HG02759 (cell line): ENCODE data around the gene EME2.

ENCODE experiments used
- ATAC-seq: cut with Tn5 transposase; IDR thresholded peaks from one replicate; pipeline ENCODE4 v1.9.1; 2021; ENCODE audit warnings: mild to moderate bottlenecking, moderate library complexity; ENCODE audit not compliant: unreplicated experiment

EME2 gene

GRCh38 chr16:1817276-1817589, 44.6 kb downstream of the EME2 start:
- ATAC-seq, result no peak

- ATAC-seq, result no peak
Observed at GRCh38 chr16:1817716-1818115, 45.1 kb downstream of the EME2 start.

- no peak for ATAC-seq
Observed at GRCh38 chr16:1818204-1818872, 45.7 kb downstream of the EME2 start.

GRCh38 chr16:1818873-1819525, 46.4 kb downstream of the EME2 start:
- no peak for ATAC-seq

GRCh38 chr16:1819611-1820010, 47.0 kb downstream of the EME2 start:
- no peak for ATAC-seq

- ATAC-seq, result no peak
Observed at GRCh38 chr16:1820096-1820945, 47.7 kb downstream of the EME2 start.

GRCh38 chr16:1820946-1821290, 48.3 kb downstream of the EME2 start:
- ATAC-seq, result no peak

GRCh38 chr16:1821861-1822611, 49.4 kb downstream of the EME2 start:
- ATAC-seq, result no peak

GRCh38 chr16:1822801-1823200, 50.2 kb downstream of the EME2 start:
- no peak for ATAC-seq

- no peak for ATAC-seq
Observed at GRCh38 chr16:1823821-1824220, 51.2 kb downstream of the EME2 start.

- no peak for ATAC-seq
Observed at GRCh38 chr16:1825381-1825863, 52.8 kb downstream of the EME2 start.
